Measurements from ENCODE around the gene CSRP1.

The CSRP1 gene

DNA sequence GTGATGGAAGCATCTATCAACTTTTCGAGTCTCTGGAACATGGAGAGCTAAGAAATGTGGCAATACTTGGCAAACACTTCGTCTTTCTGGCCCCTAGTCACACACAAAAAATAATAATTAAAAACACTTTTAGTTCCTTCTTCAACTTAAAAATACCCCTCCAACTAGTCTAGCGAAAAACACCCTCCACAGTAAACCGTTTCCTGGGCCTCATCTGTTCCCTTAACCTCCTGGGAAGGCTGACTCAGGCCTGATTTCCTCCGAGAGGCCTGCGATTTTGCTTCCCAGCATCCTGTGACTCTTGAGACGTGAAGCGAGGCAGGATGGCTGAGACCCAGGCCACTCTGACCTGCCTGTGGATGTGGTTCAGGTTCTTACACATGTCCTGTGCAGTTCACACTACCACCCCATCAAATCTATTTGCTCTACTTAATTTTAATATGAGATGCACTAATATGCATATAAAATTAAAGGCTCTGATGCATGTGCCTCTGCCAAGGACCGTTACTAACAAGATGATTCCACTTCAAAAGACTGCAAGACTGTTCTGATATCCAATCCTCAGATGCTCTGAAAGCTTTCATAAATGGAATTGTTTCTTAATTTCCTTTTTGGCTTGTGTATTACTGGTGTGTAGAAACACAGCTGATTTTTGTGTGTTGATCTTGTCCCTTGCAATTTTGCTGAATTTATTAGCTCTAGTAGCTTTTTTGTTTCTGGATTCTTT, 35.5 kb upstream of the CSRP1 start:
- DNase-seq (ENCODE audit: low read depth, low spot score) = peak; percentile 78
- TF ChIP-seq, protein P1, sequence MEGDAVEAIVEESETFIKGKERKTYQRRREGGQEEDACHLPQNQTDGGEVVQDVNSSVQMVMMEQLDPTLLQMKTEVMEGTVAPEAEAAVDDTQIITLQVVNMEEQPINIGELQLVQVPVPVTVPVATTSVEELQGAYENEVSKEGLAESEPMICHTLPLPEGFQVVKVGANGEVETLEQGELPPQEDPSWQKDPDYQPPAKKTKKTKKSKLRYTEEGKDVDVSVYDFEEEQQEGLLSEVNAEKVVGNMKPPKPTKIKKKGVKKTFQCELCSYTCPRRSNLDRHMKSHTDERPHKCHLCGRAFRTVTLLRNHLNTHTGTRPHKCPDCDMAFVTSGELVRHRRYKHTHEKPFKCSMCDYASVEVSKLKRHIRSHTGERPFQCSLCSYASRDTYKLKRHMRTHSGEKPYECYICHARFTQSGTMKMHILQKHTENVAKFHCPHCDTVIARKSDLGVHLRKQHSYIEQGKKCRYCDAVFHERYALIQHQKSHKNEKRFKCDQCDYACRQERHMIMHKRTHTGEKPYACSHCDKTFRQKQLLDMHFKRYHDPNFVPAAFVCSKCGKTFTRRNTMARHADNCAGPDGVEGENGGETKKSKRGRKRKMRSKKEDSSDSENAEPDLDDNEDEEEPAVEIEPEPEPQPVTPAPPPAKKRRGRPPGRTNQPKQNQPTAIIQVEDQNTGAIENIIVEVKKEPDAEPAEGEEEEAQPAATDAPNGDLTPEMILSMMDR (IDR thresholded peaks at IDR 0.05; ENCODE audit: low read depth, low read length) = no peak
- no peak overlapping the region for H3K4me3 ChIP-seq (ENCODE audit: low read depth, low read length)
- in situ Hi-C loops (cut with HindIII; ENCODE audit: low sequenced_read_pairs) = no loop called here

DNA sequence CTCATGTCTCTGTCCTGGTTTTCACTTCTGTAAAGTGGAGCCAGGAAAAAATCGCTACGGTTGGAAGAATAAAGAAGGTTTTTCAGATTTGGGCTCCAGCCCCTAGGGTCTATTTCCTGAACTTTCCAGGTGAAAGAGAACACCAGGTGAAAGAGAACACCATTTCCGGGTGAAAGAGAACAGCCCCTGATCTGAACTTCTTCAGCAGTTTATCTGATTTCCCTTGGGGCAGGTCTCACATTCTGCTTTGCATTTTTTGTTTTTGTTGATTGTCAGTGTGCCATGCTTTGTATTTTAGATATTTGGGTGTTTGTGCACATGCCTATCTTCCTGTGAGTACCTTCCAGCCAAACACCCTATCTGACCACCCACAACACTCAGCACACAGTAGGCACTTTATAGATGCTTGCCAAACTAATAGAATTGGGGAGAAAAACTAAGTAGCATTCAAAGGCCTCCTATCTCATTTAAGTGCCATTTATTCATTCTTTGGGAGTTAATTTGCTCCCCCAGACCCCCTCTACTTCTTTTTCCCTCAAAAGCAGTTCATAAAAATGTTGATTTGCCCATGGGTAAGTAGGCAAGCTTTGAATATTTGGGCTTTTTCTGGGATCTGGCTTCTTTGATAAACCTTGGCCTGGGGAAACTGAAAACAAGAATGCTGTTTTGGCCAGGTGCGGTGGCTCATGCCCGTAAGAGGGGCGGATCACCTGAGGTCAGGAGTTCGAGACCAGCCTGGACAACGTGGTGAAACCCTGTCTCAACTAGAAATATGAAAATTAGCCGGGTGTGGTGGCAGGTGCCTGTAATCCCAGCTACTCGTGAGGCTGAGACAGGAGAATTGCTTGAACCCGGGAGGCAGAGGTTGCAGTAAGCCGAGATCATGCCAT, 34.2 kb upstream of the CSRP1 start:
- in situ Hi-C loops (cut with HindIII; ENCODE audit: low sequenced_read_pairs) = no loop called here
- no peak for DNase-seq (ENCODE audit: low read depth, low spot score)
- TF ChIP-seq, protein P1 (IDR thresholded peaks at IDR 0.05; ENCODE audit: low read depth, low read length) = no peak
- peak overlapping the region; percentile 89 for H3K4me3 ChIP-seq (ENCODE audit: low read depth, low read length)

DNA sequence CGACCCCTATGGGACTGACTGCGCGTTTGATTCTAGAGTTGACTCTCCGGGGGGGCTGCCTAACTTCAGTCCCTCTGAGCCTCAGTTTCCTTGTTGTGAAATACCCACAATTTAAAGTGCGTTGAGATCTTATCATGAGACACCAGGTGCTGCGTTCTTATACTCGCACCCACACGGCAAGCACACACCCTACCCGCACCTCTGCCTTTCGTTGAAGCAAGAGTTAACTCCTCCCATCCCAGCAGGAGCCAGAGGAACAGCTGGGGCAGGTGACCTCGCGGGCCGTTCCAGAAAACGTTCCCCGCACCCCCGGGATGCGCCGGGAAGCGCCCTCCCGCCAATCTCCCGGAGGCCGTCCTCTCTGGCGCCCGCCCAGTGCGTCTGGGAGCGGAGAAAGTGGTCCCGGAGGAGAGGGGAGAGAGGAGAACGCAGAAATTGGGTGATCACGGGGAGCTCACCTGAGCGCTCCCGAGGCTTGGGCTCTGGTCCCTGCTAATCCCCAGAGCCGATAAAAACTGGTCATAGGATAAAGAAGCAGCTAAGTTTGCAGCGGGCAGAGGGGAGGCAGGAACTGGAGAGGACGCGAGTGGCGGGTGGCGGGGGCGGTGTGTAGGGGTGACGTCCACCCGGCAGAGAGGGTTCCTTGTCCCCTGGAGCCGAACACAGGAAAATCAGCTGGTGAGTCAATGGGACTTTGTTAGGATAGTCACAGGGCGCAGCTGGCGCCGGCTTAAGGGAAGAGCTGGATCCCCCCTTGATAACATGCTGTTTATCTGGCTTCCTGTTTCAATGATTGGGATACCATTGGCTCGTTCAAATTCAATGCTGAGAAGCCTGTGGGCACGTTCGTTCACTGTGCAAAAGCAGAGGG, 32.9 kb upstream of the CSRP1 start:
- DNase-seq (ENCODE audit: low read depth, low spot score) = peak; percentile 72
- TF ChIP-seq, protein P1 (IDR thresholded peaks at IDR 0.05; ENCODE audit: low read depth, low read length) = no peak
- H3K4me3 ChIP-seq (ENCODE audit: low read depth, low read length) = peak overlapping the region; percentile 89
- in situ Hi-C loops (cut with HindIII; ENCODE audit: low sequenced_read_pairs) = no loop called here

DNA sequence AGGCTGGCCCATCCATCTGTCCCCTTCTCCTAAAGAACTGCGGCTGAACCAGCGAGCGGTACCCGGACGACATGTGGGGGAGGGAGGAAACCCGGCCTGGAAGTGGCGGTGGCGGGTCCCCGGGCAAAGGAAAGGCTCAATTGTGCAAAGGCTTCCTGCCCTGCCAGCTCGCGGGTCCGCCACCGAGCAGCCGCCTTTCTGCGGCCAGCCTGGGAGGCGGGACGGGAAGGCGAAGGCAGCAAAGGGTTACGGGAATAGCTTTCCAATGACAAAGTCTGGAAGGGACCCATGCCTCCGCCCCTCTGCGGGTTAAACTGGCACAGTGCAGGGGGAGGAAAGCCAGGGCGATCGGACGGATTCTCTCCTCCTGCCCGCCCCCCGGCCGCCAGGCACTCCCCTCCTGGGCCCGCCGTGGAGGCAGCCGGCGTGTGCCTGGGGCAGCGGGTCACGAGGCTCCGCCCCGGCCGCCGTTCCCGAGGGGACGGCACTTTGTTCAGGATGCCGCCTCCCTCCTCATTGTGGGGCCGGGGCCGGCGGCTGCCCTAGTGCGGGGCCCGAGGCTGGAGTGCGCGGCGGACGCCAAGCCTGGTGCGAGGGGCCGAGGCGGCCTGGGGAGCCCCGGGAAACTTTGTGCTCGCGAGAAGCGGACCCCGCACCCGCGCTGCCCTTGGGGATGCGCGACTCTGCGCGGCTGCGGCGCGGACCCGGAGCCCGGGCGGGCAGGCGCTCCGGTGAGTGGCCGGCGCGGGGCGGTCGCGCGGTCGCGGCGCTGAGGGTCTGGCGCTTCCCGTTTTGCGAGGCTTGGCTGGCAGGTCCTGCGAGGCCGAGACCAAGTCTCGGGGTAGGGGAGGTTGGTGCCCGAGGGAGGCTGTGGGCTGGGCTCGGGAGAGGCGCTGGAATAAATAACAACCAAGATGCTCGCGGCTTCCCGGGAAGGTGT, 32.0 kb upstream of the CSRP1 start, which contains the start of gene NAV1:
Gene NAV1 (plus strand): TSS at position 516 of the 940 bp plus-strand sequence. CDS start 83,758 bp downstream, outside the sequence.
- DNase-seq (ENCODE audit: low read depth, low spot score) = peak; percentile 89
- TF ChIP-seq, protein P1 (IDR thresholded peaks at IDR 0.05; ENCODE audit: low read depth, low read length) = no peak
- in situ Hi-C loops (cut with HindIII; ENCODE audit: low sequenced_read_pairs) = no loop called here
- peak within 1 kb of the TSS; percentile 89 for H3K4me3 ChIP-seq (ENCODE audit: low read depth, low read length)

DNA sequence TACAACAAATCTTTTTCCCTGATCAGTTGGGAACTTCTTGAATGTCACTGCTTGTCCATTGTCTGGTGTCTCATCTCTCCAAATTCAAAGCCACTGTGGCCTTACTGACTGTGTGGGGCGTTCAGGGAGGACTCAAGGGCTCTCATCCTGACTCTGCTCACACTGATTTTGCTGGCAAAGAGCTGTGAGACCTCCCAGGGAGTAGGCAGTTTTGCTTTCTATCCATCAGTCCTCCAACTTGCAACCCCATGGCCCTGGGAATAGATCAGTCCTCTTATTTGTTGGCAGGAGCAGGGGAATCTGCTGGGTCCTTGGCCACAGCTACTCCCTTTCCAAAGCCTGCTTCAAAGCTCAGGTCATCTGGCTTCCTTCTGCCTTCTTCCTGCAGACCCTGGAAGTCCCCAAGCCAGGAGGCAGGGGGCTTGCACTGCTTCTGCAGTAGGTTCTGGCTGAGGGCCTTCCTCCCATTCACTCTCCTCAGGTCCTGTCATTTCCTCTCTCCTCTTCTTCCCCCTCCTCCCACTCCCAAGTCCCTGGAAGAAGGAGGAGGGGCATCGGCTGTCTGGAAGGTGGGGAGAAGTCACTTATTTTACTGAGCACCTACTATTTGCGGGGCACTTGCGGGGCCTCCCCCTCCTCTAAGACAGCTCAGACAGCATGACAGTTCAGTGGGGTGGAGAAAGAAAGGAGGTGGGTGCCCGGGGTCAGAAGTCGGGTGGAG, 31.1 kb upstream of the CSRP1 start:
- in situ Hi-C loops (cut with HindIII; ENCODE audit: low sequenced_read_pairs) = no loop called here
- no peak for DNase-seq (ENCODE audit: low read depth, low spot score)
- TF ChIP-seq, protein P1 (IDR thresholded peaks at IDR 0.05; ENCODE audit: low read depth, low read length) = no peak
- H3K4me3 ChIP-seq (ENCODE audit: low read depth, low read length) = peak overlapping the region; percentile 89
